Measurements from ENCODE around the gene LRCH1. TPM values are rescaled to one million over a fixed set of nuclear protein-coding genes. Genes with fewer than 3 reads are reported as not detected.

The LRCH1 gene
- total and polyA plus RNA-seq, 2 of the 13 experiments (the other 11 are each of a cell fraction or from before 2014, with no cell fraction given): 4.1 to 12.6 TPM

GRCh38 chr13:46665633-46666482 lies 112.9 kb downstream of the LRCH1 start (continued):
- peak; percentile 68 for TF ChIP-seq ASH2L (IDR thresholded peaks at IDR 0.05; ENCODE audit: insufficient read length, low read depth, low read length)
- TF ChIP-seq BRD4 (CRISPR knock-in tag; IDR thresholded peaks at IDR 0.05): no peak
- peak; percentile 30; the same call in 1 of the 2 replicates for TF ChIP-seq NFIC (IDR thresholded peaks at IDR 0.05; ENCODE audit: low read length)
- TF ChIP-seq FOXP4 (CRISPR knock-in tag; IDR thresholded peaks at IDR 0.05): peak; percentile 33; the same call in 1 of the 2 replicates
- no peak for TF ChIP-seq THAP7 (CRISPR knock-in tag; IDR thresholded peaks at IDR 0.05)
- TF ChIP-seq ETV6 (CRISPR knock-in tag; conservative IDR thresholded peaks at IDR 0.05): no peak
- no peak for TF ChIP-seq NPAS2 (CRISPR knock-in tag; IDR thresholded peaks at IDR 0.05; ENCODE audit: borderline replicate concordance)
- TF ChIP-seq ARNTL (CRISPR knock-in tag; IDR thresholded peaks at IDR 0.05): no peak
- peak; percentile 33; the same call in 1 of the 2 replicates for TF ChIP-seq SOX5 (CRISPR knock-in tag; IDR thresholded peaks at IDR 0.05; ENCODE audit: borderline replicate concordance)
- TF ChIP-seq SRF (IDR thresholded peaks at IDR 0.05; ENCODE audit: low read depth, low read length): peak; percentile 37; the same call in 1 of the 2 replicates
- TF ChIP-seq, protein P1, sequence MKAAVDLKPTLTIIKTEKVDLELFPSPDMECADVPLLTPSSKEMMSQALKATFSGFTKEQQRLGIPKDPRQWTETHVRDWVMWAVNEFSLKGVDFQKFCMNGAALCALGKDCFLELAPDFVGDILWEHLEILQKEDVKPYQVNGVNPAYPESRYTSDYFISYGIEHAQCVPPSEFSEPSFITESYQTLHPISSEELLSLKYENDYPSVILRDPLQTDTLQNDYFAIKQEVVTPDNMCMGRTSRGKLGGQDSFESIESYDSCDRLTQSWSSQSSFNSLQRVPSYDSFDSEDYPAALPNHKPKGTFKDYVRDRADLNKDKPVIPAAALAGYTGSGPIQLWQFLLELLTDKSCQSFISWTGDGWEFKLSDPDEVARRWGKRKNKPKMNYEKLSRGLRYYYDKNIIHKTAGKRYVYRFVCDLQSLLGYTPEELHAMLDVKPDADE (CRISPR knock-in tag; IDR thresholded peaks at IDR 0.05): no peak
- TF ChIP-seq PATZ1 (CRISPR knock-in tag; IDR thresholded peaks at IDR 0.05): peak; percentile 6; the same call in 1 of the 2 replicates
- no peak for TF ChIP-seq ZNF552 (CRISPR knock-in tag; IDR thresholded peaks at IDR 0.05; ENCODE audit: borderline replicate concordance)
- no peak for TF ChIP-seq FUBP1 (CRISPR knock-in tag; IDR thresholded peaks at IDR 0.05; ENCODE audit: borderline replicate concordance)
- peak; percentile 52 for TF ChIP-seq KDM6A (CRISPR knock-in tag; IDR thresholded peaks at IDR 0.05; ENCODE audit: low read depth)
- TF ChIP-seq FOXO1 (CRISPR knock-in tag; IDR thresholded peaks at IDR 0.05): peak; percentile 16; the same call in 1 of the 2 replicates
- peak; percentile 48; the same call in 1 of the 2 replicates for TF ChIP-seq ZNF292 (CRISPR knock-in tag; IDR thresholded peaks at IDR 0.05; ENCODE audit: borderline replicate concordance, low read depth)
- peak; percentile 60 for TF ChIP-seq POLR2AphosphoS5 (IDR thresholded peaks at IDR 0.05; ENCODE audit: low read depth, low read length)
- TF ChIP-seq FOXK1 (CRISPR knock-in tag; IDR thresholded peaks at IDR 0.05; ENCODE audit: borderline replicate concordance, low read depth): peak; percentile 59; the same call in 1 of the 2 replicates
- TF ChIP-seq GATAD2A (CRISPR knock-in tag; IDR thresholded peaks at IDR 0.05): peak; percentile 41; the same call in 1 of the 2 replicates
- peak; percentile 81; the same call in 1 of the 2 replicates for TF ChIP-seq ZBTB20 (CRISPR knock-in tag; IDR thresholded peaks at IDR 0.05; ENCODE audit: borderline replicate concordance, low read depth)
- TF ChIP-seq PHF8 (CRISPR knock-in tag; IDR thresholded peaks at IDR 0.05): peak; percentile 25; the same call in 1 of the 2 replicates

All from HepG2 (cell line).